ENCODE results near the gene OSBPL2.

OSBPL2 gene

GRCh38 chr20:62236200-62236599 lies 2.1 kb upstream of the OSBPL2 start:
- peaks cover 0 to 12% of the 10 kb centered on the region in 2 experiments; a peak in 1 of 3 replicates for H3K36me3 ChIP-seq (ENCODE audit: control insufficient read depth in 2 of 2, insufficient read depth in 1 of 2, low read length in 2 of 2)
- H3K27ac ChIP-seq (ENCODE audit: extremely low read depth, low read depth, low read length), result no peak overlapping the region
- H3K4me1 ChIP-seq (ENCODE audit: control insufficient read depth, insufficient read depth, low read length), result peaks cover 6% of the 10 kb centered on the region; the same call in 1 of the 2 replicates
- ChIA-PET CTCF (interaction anchor here (0.7 to 1.2 kb wide), 2 partner anchors 66 to 267 kb away, joined by 3 read pairs; no protein-coding TSS in a partner anchor), POLR2A (no interaction called here)
- H3K4me3 ChIP-seq (ENCODE audit: low read depth, low read length), result no peak overlapping the region
- H3K9me3 ChIP-seq (ENCODE audit: control insufficient read depth, insufficient read depth, low read depth, low read length), result no peaks in the 10 kb centered on the region
- no peak for TF ChIP-seq ZNF140 (tag by site-specific recombination; IDR thresholded peaks at IDR 0.05)
- no peak for TF ChIP-seq ZNF248 (tag by site-specific recombination; IDR thresholded peaks at IDR 0.05)
- TF ChIP-seq ZSCAN4 (tag by site-specific recombination; IDR thresholded peaks at IDR 0.05), result no peak
- no peak for TF ChIP-seq ZNF114 (tag by site-specific recombination; IDR thresholded peaks at IDR 0.05)
- TF ChIP-seq PRDM6 (tag by site-specific recombination; IDR thresholded peaks at IDR 0.05), result no peak
- TF ChIP-seq TRIM28 (IDR thresholded peaks at IDR 0.05; ENCODE audit: borderline replicate concordance, low read length), result no peak
- TF ChIP-seq BCL11B (tag by site-specific recombination; IDR thresholded peaks at IDR 0.05; ENCODE audit: low read depth), result no peak
- no peak for TF ChIP-seq ZNF561 (tag by site-specific recombination; IDR thresholded peaks at IDR 0.05; ENCODE audit: borderline replicate concordance)
- TF ChIP-seq ZNF394 (tag by site-specific recombination; IDR thresholded peaks at IDR 0.05; ENCODE audit: borderline replicate concordance), result no peak
- TF ChIP-seq ZNF184 (tag by site-specific recombination; IDR thresholded peaks at IDR 0.05), result no peak

- no peak overlapping the region for H3K27ac ChIP-seq (ENCODE audit: extremely low read depth, low read depth, low read length)
- H3K4me3 ChIP-seq (ENCODE audit: low read depth, low read length), result no peak overlapping the region
- no peaks in the 10 kb centered on the region for H3K9me3 ChIP-seq (ENCODE audit: control insufficient read depth, insufficient read depth, low read depth, low read length)
- H3K4me1 ChIP-seq (ENCODE audit: control insufficient read depth, insufficient read depth, low read length), result peaks cover 6% of the 10 kb centered on the region; the same call in 1 of the 2 replicates
- POLR2A ChIA-PET, result no interaction called here
- CTCF ChIA-PET, result interaction anchor here (1.2 kb wide), 1 partner anchor 65 kb away, joined by 3 read pairs; no protein-coding TSS in a partner anchor
- H3K36me3 ChIP-seq (ENCODE audit: control insufficient read depth in 2 of 2, insufficient read depth in 1 of 2, low read length in 2 of 2), result peaks cover 0 to 19% of the 10 kb centered on the region in 2 experiments; a peak in 1 of 3 replicates
- TF ChIP-seq ZNF169 (tag by site-specific recombination; IDR thresholded peaks at IDR 0.05), result no peak
- TF ChIP-seq ZBTB8A (tag by site-specific recombination; IDR thresholded peaks at IDR 0.05), result no peak
- TF ChIP-seq EGR2 (tag by site-specific recombination; IDR thresholded peaks at IDR 0.05; ENCODE audit: low read depth), result no peak
- no peak for TF ChIP-seq ZBTB48 (tag by site-specific recombination; IDR thresholded peaks at IDR 0.05)
- TF ChIP-seq ZNF701 (tag by site-specific recombination; IDR thresholded peaks at IDR 0.05), result no peak
- TF ChIP-seq KLF7 (tag by site-specific recombination; IDR thresholded peaks at IDR 0.05; ENCODE audit: borderline replicate concordance), result no peak
- TF ChIP-seq SCRT2 (tag by site-specific recombination; IDR thresholded peaks at IDR 0.05), result no peak
- TF ChIP-seq ZBTB7A (tag by site-specific recombination; IDR thresholded peaks at IDR 0.05; ENCODE audit: low read depth), result no peak
- no peak for TF ChIP-seq AEBP2 (tag by site-specific recombination; IDR thresholded peaks at IDR 0.05; ENCODE audit: borderline replicate concordance)
- TF ChIP-seq ZNF488 (tag by site-specific recombination; IDR thresholded peaks at IDR 0.05), result no peak
- no peak for TF ChIP-seq ZSCAN4 (tag by site-specific recombination; IDR thresholded peaks at IDR 0.05)
- no peak for TF ChIP-seq ZNF24 (tag by site-specific recombination; IDR thresholded peaks at IDR 0.05)
- TF ChIP-seq ZNF621 (tag by site-specific recombination; IDR thresholded peaks at IDR 0.05), result no peak
- no peak for TF ChIP-seq ZNF18 (tag by site-specific recombination; IDR thresholded peaks at IDR 0.05)
- no peak for TF ChIP-seq ZBTB6 (tag by site-specific recombination; IDR thresholded peaks at IDR 0.05)
- no peak for TF ChIP-seq ZNF302 (tag by site-specific recombination; IDR thresholded peaks at IDR 0.05; ENCODE audit: low read depth)
These were observed 1.4 kb upstream of the OSBPL2 start for GRCh38 chr20:62236766-62237513.

Measured in HEK293 (cell line).